Fibroblast of lung (primary cell): ENCODE results near the gene SPATA17. TPM values are rescaled to one million over a fixed set of nuclear protein-coding genes. Genes with fewer than 3 reads are reported as not detected.

Experiments used
- DNase-seq, 2 donors: peaks; one replicate each; pipeline versions ENCODE4 v3.0.0 to v3.0.0-alpha.2; 2010; ENCODE audit warnings: low read depth in 2 of 2
- H2AFZ ChIP-seq: 2 replicates; pipeline ENCODE4 v1.5.1; 2012; ENCODE audit warnings: low read length, control low read depth, inconsistent platforms
- H3K27ac ChIP-seq: 2 replicates; pipeline ENCODE4 v1.5.1; 2011; ENCODE audit warnings: low read length, control low read depth; ENCODE audit not compliant: insufficient read depth
- H3K27me3 ChIP-seq: 2 replicates; pipeline ENCODE4 v1.5.1; 2011; ENCODE audit warnings: mild to moderate bottlenecking, low read length; ENCODE audit not compliant: control insufficient read depth, insufficient read depth
- H3K36me3 ChIP-seq: 2 replicates; pipeline ENCODE4 v1.5.1; 2011; ENCODE audit warnings: low read length; ENCODE audit not compliant: control insufficient read depth, insufficient read depth
- H3K4me1 ChIP-seq: 2 replicates; pipeline ENCODE4 v1.5.1; 2011; ENCODE audit warnings: low read length; ENCODE audit not compliant: control insufficient read depth, insufficient read depth; ENCODE audit errors: extremely low read depth
- H3K4me2 ChIP-seq: 2 replicates; pipeline ENCODE4 v1.5.1; 2011; ENCODE audit warnings: low read length, control low read depth; ENCODE audit not compliant: insufficient read depth; ENCODE audit errors: extremely low read depth
- H3K4me3 ChIP-seq, 4 experiments: fragments of 200-600 bp in 1 of 4; sonication (generic) in 1 of 4; replicated peaks in 1 of 4; 2 replicates each; pipeline ENCODE4 v1.5.1; 2011 to 2016; ENCODE audit warnings: low read length in 4 of 4, low read depth in 3 of 4, mild to moderate bottlenecking in 3 of 4, control low read depth in 2 of 4, inconsistent platforms in 1 of 4, mixed read lengths in 1 of 4; ENCODE audit not compliant: insufficient read depth in 1 of 4; ENCODE audit errors: control extremely low read depth in 1 of 4
- H3K79me2 ChIP-seq: 2 replicates; pipeline ENCODE4 v1.5.1; 2012; ENCODE audit warnings: mild to moderate bottlenecking, low read length, inconsistent platforms; ENCODE audit not compliant: control insufficient read depth, insufficient read depth
- H3K9ac ChIP-seq: 2 replicates; pipeline ENCODE4 v1.5.1; 2011; ENCODE audit warnings: mild to moderate bottlenecking, low read length, control low read depth; ENCODE audit not compliant: insufficient read depth
- H3K9me3 ChIP-seq: 2 replicates; pipeline ENCODE4 v1.5.1; 2012; ENCODE audit warnings: low read depth, low read length; ENCODE audit not compliant: control insufficient read depth, insufficient read depth
- H4K20me1 ChIP-seq: 2 replicates; pipeline ENCODE4 v1.5.1; 2011; ENCODE audit warnings: low read length; ENCODE audit not compliant: control insufficient read depth, insufficient read depth; ENCODE audit errors: extremely low read depth
- CTCF ChIP-seq, 2 donors: IDR thresholded peaks in 1 of 2; conservative IDR thresholded peaks in 1 of 2; 1 replicate in 1 of 2; 2 replicates in 1 of 2; pipeline ENCODE4 v1.5.1; 2011 to 2012; ENCODE audit warnings: low read length in 2 of 2, control low read depth in 1 of 2, inconsistent platforms in 1 of 2, low read depth in 1 of 2, mild to moderate bottlenecking in 1 of 2
- EZH2 ChIP-seq: IDR thresholded peaks from 2 replicates; pipeline ENCODE4 v1.5.1; 2012; ENCODE audit warnings: low read length, control low read depth, mild to moderate bottlenecking; ENCODE audit errors: missing control alignments
- polyA plus RNA-seq, 2 donors: library from polyadenylated mRNA; depleted of rRNA in 1 of 2; stranded (reverse) in 1 of 2; unstranded in 1 of 2; fragments of >200 nt; gene quantifications; 2 replicates each; pipeline ENCODE4 v1.2.1, GENCODE V29; 2011 to 2012; ENCODE audit warnings: missing spikeins in 1 of 2
- total RNA-seq: library from RNA; depleted of rRNA; stranded (reverse); fragments of >200 nt; gene quantifications from 2 replicates; pipeline ENCODE4 v1.2.1, GENCODE V29; 2014

Gene SPATA17
- total and polyA plus RNA-seq, 2 donors (not counting 1 experiment from before 2014, with no cell fraction given), result 0.18 to 0.50 TPM

GRCh38 chr1:217717959-217718358 is 86.8 kb downstream of the SPATA17 start:
- DNase-seq, result no peak
- Histone ChIP-seq H3K9ac (no peak overlapping the region), H3K9me3 (no peaks in the 10 kb centered on the region), H3K79me2 (no peaks in the 10 kb centered on the region), H2AFZ (no peak overlapping the region), H3K36me3 (no peaks in the 10 kb centered on the region), H3K4me2 (no peak overlapping the region), H3K4me1 (no peaks in the 10 kb centered on the region), H3K4me3 (no peak overlapping the region), H4K20me1 (no peaks in the 10 kb centered on the region), H3K27ac (no peak overlapping the region), H3K27me3 (no peaks in the 10 kb centered on the region)
- no peak for TF ChIP-seq EZH2
- TF ChIP-seq CTCF (conservative IDR thresholded peaks at IDR 0.05 in 1 of 2, IDR thresholded peaks at IDR 0.05 in 1 of 2; ENCODE audit: low read depth in 1 of 2, low read length in 2 of 2), result no peak

- Histone ChIP-seq H2AFZ (no peak overlapping the region), H3K9me3 (no peaks in the 10 kb centered on the region), H3K27me3 (no peaks in the 10 kb centered on the region), H3K36me3 (no peaks in the 10 kb centered on the region), H3K4me2 (no peak overlapping the region), H3K27ac (no peak overlapping the region), H3K4me1 (no peaks in the 10 kb centered on the region), H3K79me2 (no peaks in the 10 kb centered on the region), H3K9ac (no peak overlapping the region), H4K20me1 (no peaks in the 10 kb centered on the region), H3K4me3 (no peak overlapping the region)
- no peak for TF ChIP-seq EZH2
- no peak for TF ChIP-seq CTCF (conservative IDR thresholded peaks at IDR 0.05 in 1 of 2, IDR thresholded peaks at IDR 0.05 in 1 of 2; ENCODE audit: low read depth in 1 of 2, low read length in 2 of 2)
- DNase-seq, result peak in 1 of 2 donors; percentile 14
Measured at GRCh38 chr1:217718873-217719272, 87.7 kb downstream of the SPATA17 start.

- Histone ChIP-seq H3K9ac (no peak overlapping the region), H4K20me1 (no peaks in the 10 kb centered on the region), H3K79me2 (no peaks in the 10 kb centered on the region), H3K4me1 (no peaks in the 10 kb centered on the region), H3K27me3 (no peaks in the 10 kb centered on the region), H3K27ac (no peak overlapping the region), H3K4me3 (no peak overlapping the region), H2AFZ (no peak overlapping the region), H3K36me3 (no peaks in the 10 kb centered on the region), H3K4me2 (no peak overlapping the region), H3K9me3 (no peaks in the 10 kb centered on the region)
- DNase-seq, result peak in 1 of 2 donors; percentile 15
- TF ChIP-seq EZH2 (no peak), CTCF (conservative IDR thresholded peaks at IDR 0.05 in 1 of 2, IDR thresholded peaks at IDR 0.05 in 1 of 2; ENCODE audit: low read depth in 1 of 2, low read length in 2 of 2) (no peak)
Measured at GRCh38 chr1:217721692-217722091, 90.5 kb downstream of the SPATA17 start.
